ENCODE measurements around the gene WASHC2A.
"Not testable (repeated sequence)": the region's sequence is repeated elsewhere in the genome, so short reads cannot be mapped to it uniquely, and the experiment has no call there.

WASHC2A gene

DNA sequence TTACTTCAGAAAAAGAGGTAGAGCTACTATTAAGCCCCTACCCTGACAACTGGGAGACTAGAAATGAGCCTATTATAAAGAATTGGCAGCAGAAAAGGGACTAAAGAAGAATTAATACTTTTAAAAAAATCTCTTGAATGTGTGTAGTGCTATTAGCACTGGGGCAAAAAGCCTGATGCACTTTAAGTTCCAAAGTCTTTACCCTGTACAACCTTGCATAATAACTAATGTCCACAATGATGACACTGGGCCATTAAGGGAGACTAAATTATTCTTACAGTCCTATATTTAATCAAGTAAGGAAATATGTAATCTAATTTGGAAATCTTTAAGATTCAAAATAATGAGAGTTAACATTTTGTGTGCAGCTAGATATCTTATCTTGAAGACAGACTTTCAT lies 90.1 kb downstream of the WASHC2A start:
- not testable (repeated sequence) for DNase-seq (ENCODE audit: low read depth in 2 of 2)

DNA sequence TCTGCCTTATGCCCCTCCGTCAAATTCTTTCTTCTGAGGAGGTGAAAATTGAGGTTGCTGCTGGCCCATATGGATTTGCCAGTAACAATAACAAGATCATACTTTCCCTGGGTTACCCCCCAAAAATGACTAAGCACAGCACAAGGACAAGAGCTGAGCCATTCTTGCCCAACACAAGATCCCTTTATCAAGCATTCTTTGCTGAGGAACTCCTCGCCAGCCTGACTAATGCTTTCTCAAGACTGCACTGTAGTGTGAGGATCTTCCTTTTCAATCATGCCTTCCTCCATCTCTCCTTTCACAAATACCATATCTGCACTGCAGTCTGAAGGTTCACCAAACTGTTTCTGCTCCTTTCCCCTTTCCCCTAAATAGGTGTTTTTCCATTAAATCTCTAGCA lies 92.1 kb downstream of the WASHC2A start:
- not testable (repeated sequence) for DNase-seq (ENCODE audit: low read depth in 2 of 2)

DNA sequence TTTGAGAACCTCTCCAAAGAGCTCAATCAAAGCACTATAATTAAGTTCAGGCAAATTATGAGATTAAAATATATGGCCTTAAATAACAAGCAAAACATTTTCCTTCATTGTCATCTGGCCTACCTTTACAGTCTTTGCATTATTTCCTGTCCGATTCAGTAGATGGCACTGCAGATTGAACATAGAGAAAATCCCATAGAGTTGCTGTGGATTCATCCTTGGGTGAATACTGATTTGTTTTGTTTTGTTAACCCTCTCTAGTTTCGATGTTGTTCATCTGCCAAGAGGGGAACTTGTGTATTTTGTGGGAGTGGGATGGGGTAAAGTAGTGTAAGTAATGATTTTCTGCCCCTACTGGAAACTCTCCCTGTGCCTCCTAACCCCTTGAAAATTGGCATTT lies 97.3 kb downstream of the WASHC2A start:
- DNase-seq (ENCODE audit: low read depth in 2 of 2): not testable (repeated sequence)

DNA sequence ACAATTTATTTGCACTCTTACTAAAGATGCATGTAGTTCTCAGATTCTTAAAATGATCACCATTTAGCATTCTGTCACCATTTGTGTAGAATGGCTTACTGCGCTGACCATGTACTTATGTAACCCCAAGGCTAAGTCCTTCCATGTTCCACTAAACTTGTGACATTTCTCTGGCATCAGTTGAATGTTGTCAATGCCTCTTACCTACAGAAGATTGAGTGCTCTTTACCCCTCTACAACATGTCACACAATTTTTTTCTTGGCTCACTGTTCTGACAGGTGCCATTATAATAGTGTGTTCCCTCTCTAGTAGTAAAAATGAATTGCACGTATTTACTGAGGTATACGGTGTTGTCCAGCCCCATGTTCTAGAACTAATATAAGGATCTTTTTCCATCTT lies 100.1 kb downstream of the WASHC2A start:
- DNase-seq (ENCODE audit: low read depth in 2 of 2): not testable (repeated sequence)

DNA sequence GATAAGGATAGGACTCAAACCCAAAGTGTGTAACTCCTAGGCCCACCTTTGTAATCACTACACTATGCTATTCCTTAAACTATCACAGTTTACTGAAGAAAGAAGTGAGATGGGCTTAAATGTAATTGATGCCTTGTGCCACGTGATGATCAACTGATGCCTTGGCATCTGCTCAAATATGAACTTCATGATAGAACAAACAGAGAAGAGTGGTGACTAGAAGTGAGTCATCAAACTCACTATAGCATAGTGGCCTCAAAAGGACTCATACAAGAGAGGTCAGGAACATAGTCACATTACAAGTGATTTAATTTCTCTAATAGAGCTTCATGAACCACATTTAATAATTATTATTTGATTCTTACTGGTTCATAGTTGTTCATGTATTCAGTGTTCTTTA lies 101.8 kb downstream of the WASHC2A start:
- not testable (repeated sequence) for DNase-seq (ENCODE audit: low read depth in 2 of 2)

DNA sequence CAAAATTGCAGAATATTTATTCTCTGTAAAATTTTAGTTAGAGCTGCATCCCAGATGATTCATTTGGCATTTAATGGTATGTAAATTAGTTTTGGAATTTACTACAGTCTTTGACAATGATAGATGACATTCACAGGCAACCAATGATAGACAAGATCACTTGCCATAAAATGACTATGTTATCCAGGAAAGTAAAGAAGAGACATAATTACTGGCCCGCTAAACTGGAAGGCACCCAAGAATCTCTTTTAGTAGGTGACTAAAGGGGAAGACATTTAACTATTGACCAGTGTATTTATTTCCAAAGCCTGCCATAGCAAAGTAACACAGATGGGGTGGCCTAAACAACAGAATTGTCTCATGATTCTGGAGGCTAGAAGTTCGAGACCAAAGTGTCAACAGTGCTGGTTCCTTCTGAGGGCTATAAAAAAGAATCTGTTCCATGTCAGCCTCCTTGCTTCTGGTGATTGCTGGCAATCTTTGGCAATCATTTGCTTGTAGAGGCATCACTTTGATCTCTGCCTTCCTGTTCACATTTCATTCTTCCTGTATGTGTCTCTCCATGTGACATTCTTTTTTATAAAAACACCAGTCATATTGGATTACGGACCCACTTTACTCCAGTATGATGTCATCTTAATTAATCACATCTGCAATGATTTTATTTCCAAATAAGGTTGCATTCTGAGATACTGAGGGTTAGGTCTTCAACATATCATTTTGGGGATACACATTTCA lies 107.2 kb downstream of the WASHC2A start:
- DNase-seq (ENCODE audit: low read depth in 2 of 2): not testable (repeated sequence)

Data from stimulated activated CD4-positive, alpha-beta T cell treated with anti-CD3 and anti-CD28 coated beads, Interleukin-4, amount 100 ng/mL, for 48 hours (primary cell).